Effector memory CD4-positive, alpha-beta T cell (primary cell): ENCODE results near the gene FAM25C.
"Not testable (repeated sequence)": the region's sequence is repeated elsewhere in the genome, so short reads cannot be mapped to it uniquely, and the experiment has no call there.

ENCODE experiments used
- DNase-seq, 3 donors: peaks; one replicate each; pipeline ENCODE4 v3.0.0-alpha.2; 2020
- H3K27ac ChIP-seq: 2 replicates; pipeline ENCODE4 v1.7.0; 2013; ENCODE audit warnings: mild to moderate bottlenecking, low read length, moderate library complexity; ENCODE audit not compliant: insufficient read depth, poor library complexity, severe bottlenecking
- H3K27me3 ChIP-seq: replicated peaks from 2 replicates; pipeline ENCODE4 v1.7.0; 2013; ENCODE audit warnings: mild to moderate bottlenecking, low read length; ENCODE audit not compliant: insufficient read depth, control insufficient read depth, poor library complexity, severe bottlenecking
- H3K36me3 ChIP-seq: 2 replicates; pipeline ENCODE4 v1.7.0; 2013; ENCODE audit warnings: mild to moderate bottlenecking, low read length, moderate library complexity; ENCODE audit not compliant: control insufficient read depth, insufficient read depth
- H3K4me1 ChIP-seq: 2 replicates; pipeline ENCODE4 v1.7.0; 2013; ENCODE audit warnings: low read length, mild to moderate bottlenecking; ENCODE audit not compliant: control insufficient read depth, insufficient read depth, poor library complexity, severe bottlenecking
- H3K4me3 ChIP-seq: 2 replicates; pipeline ENCODE4 v1.7.0; 2013; ENCODE audit warnings: low read length, low read depth, mild to moderate bottlenecking; ENCODE audit not compliant: insufficient read depth, poor library complexity, severe bottlenecking
- H3K9me3 ChIP-seq: 2 replicates; pipeline ENCODE4 v1.7.0; 2013; ENCODE audit warnings: mild to moderate bottlenecking, low read length, moderate library complexity; ENCODE audit not compliant: control insufficient read depth

Gene FAM25C

GRCh38 chr10:47960699-47961098 is 38.9 kb downstream of the FAM25C start:
- not testable (repeated sequence) for H3K9me3 ChIP-seq, H3K4me1 ChIP-seq, H3K27ac ChIP-seq, H3K36me3 ChIP-seq, DNase-seq, H3K27me3 ChIP-seq, H3K4me3 ChIP-seq

- not testable (repeated sequence) for H3K4me3 ChIP-seq, H3K27me3 ChIP-seq, H3K36me3 ChIP-seq, H3K27ac ChIP-seq, H3K9me3 ChIP-seq, H3K4me1 ChIP-seq, DNase-seq
Measured at GRCh38 chr10:47959677-47960076, 39.9 kb downstream of the FAM25C start.

DNA sequence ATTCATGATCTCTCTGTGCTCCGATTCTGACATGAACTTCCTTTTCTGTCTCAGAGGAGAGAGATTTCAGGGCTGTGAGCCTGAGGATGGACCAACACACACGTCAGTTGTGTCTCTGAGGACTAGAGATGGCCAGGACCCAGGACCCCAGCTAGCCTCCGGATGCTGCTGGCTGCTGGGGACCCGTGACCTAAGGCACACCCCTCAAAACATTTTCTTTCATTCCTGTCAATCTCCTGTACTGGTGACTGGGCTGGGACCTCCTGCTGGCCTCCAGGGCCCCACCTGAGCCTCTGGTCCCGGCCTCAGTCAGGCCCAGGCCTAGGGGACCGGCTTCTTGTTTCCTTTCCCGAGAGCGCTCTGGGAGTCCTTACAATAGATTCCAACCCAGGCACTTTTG is 42.4 kb downstream of the FAM25C start:
- not testable (repeated sequence) for H3K4me3 ChIP-seq, DNase-seq

GRCh38 chr10:47947424-47947823 is 52.2 kb downstream of the FAM25C start:
- not testable (repeated sequence) for H3K4me1 ChIP-seq, H3K4me3 ChIP-seq, DNase-seq, H3K27me3 ChIP-seq, H3K9me3 ChIP-seq, H3K36me3 ChIP-seq, H3K27ac ChIP-seq

More for the DNA sequence above, 42.4 kb downstream of the FAM25C start:
- H3K27ac ChIP-seq, H3K9me3 ChIP-seq, H3K4me1 ChIP-seq, H3K36me3 ChIP-seq, H3K27me3 ChIP-seq: not testable (repeated sequence)
